K562 (cell line): ENCODE measurements around the gene BEND6. TPM values are rescaled to one million over a fixed set of nuclear protein-coding genes. Genes with fewer than 3 reads are reported as not detected.
A peak's percentile ranks its signal among the peaks of the same experiment; 100 is the strongest.

Source experiments
- ASH1L ChIP-seq: fragments of 450-650 bp; IDR thresholded peaks from 2 replicates; pipeline ENCODE4 v1.6.1; 2018; ENCODE audit warnings: borderline replicate concordance, mild to moderate bottlenecking, low read depth; ENCODE audit not compliant: partially characterized antibody
- CHCHD3 ChIP-seq: fragments of 250-450 bp; sonication (Bioruptor Pico); IDR thresholded peaks from 2 replicates; pipeline ENCODE4 v2.1.2; 2022; ENCODE audit warnings: mild to moderate bottlenecking
- KLF13 ChIP-seq: fragments of 450-650 bp; IDR thresholded peaks from 2 replicates; pipeline ENCODE4 v1.6.1; 2016; ENCODE audit warnings: missing genetic modification characterization, low read depth, mild to moderate bottlenecking, missing compliant biosample characterization, moderate library complexity, borderline replicate concordance
- MCM5 ChIP-seq: fragments of 450-650 bp; IDR thresholded peaks from 2 replicates; pipeline ENCODE4 v1.6.1; 2016; ENCODE audit warnings: low read depth
- NBN ChIP-seq: fragments of 450-650 bp; IDR thresholded peaks from 2 replicates; pipeline ENCODE4 v1.6.1; 2016; ENCODE audit warnings: low read depth, mild to moderate bottlenecking
- PCBP2 ChIP-seq: fragments of 200-400 bp; formaldehyde crosslinking; IDR thresholded peaks from 2 replicates; pipeline ENCODE4 v1.6.1; 2018; ENCODE audit warnings: low read length, low read depth, mild to moderate bottlenecking, moderate library complexity; ENCODE audit not compliant: poor library complexity, severe bottlenecking
- RBM15 ChIP-seq: fragments of 200-400 bp; formaldehyde crosslinking; IDR thresholded peaks from 2 replicates; pipeline ENCODE4 v1.6.1; 2018; ENCODE audit warnings: mild to moderate bottlenecking, low read length, moderate library complexity; ENCODE audit not compliant: insufficient read depth
- SMAD1 ChIP-seq: fragments of 150-350 bp; IDR thresholded peaks from 2 replicates; pipeline ENCODE4 v1.6.1; 2014; ENCODE audit warnings: low read length, low read depth; ENCODE audit not compliant: partially characterized antibody
- YBX1 ChIP-seq: fragments of 450-650 bp; IDR thresholded peaks from 2 replicates; pipeline ENCODE4 v1.7.1; 2016; ENCODE audit warnings: mild to moderate bottlenecking
- ZFP1 ChIP-seq: fragments of 450-650 bp; formaldehyde crosslinking; IDR thresholded peaks from 2 replicates; pipeline ENCODE4 v1.4.0; 2020; ENCODE audit warnings: mild to moderate bottlenecking, mixed read lengths
- ZNF175 ChIP-seq: fragments of 200-800 bp; sonication (Bioruptor generic); IDR thresholded peaks from 2 replicates; pipeline ENCODE4 v1.6.1; 2016; ENCODE audit warnings: low read depth, mild to moderate bottlenecking, missing genetic modification characterization, missing compliant biosample characterization
- ZNF384 ChIP-seq: IDR thresholded peaks from 2 replicates; pipeline ENCODE4 v1.6.1; 2012; ENCODE audit warnings: low read depth, low read length, improper control_type of control experiment
- polyA plus RNA-seq, 8 experiments: library from polyadenylated mRNA; depleted of rRNA in 4 of 8; stranded (reverse) in 5 of 8; unstranded in 3 of 8; fragments of >200 nt; fragmentation: Nextera tagmentation in 2 of 8; fragmentation: Illumina TruSeq in 1 of 8; extraction: Ambion mirVana in 2 of 8; extraction: Trizol in 1 of 8; gene quantifications; 2 replicates each; pipeline versions ENCODE4 v1.2.1 to v1.2.3, GENCODE V29; 2011 to 2014; ENCODE audit warnings: inconsistent platforms in 1 of 8, missing spikeins in 1 of 8
- total RNA-seq, 7 experiments: library from RNA; depleted of rRNA in 6 of 7; stranded (reverse); fragments of >200 nt in 6 of 7; fragmentation: Illumina TruSeq in 2 of 7; extraction: Trizol in 2 of 7; gene quantifications; 2 replicates each; pipeline versions ENCODE4 v1.2.1 to v1.2.3, GENCODE V29; 2011 to 2021; ENCODE audit warnings: low replicate concordance in 1 of 7
- TF ChIP-seq, protein P1 (sequence below): sonication (generic); formaldehyde crosslinking; IDR thresholded peaks from 2 replicates; pipeline ENCODE4 v1.8.0; 2022; ENCODE audit warnings: missing genetic modification reagents, mild to moderate bottlenecking, borderline replicate concordance
- TF ChIP-seq, protein P2 (sequence below), 3 experiments: fragments of 200-800 bp in 1 of 3; sonication (Bioruptor generic) in 1 of 3; sonication (generic) in 1 of 3; formaldehyde crosslinking in 1 of 3; IDR thresholded peaks; 2 replicates each; pipeline versions ENCODE4 v1.6.1 to v1.8.0; 2016 to 2022; ENCODE audit warnings: mild to moderate bottlenecking in 2 of 3, missing compliant biosample characterization in 2 of 3, missing genetic modification characterization in 2 of 3, missing genetic modification reagents in 1 of 3
- TF ChIP-seq, protein P3 (sequence below): sonication (generic); formaldehyde crosslinking; IDR thresholded peaks from 2 replicates; pipeline ENCODE4 v1.8.1; 2023; ENCODE audit warnings: mild to moderate bottlenecking, missing genetic modification reagents
- TF ChIP-seq, protein P4 (sequence below): fragments of 250-450 bp; sonication (Bioruptor Pico); IDR thresholded peaks from 2 replicates; pipeline ENCODE4 v1.6.1; 2021; ENCODE audit warnings: mild to moderate bottlenecking

BEND6 gene
- total and polyA plus RNA-seq, 9 of the 15 experiments (the other 6 are each of a cell fraction or from before 2014, with no cell fraction given) = 0.37 to 4.0 (median 1.1) TPM

DNA sequence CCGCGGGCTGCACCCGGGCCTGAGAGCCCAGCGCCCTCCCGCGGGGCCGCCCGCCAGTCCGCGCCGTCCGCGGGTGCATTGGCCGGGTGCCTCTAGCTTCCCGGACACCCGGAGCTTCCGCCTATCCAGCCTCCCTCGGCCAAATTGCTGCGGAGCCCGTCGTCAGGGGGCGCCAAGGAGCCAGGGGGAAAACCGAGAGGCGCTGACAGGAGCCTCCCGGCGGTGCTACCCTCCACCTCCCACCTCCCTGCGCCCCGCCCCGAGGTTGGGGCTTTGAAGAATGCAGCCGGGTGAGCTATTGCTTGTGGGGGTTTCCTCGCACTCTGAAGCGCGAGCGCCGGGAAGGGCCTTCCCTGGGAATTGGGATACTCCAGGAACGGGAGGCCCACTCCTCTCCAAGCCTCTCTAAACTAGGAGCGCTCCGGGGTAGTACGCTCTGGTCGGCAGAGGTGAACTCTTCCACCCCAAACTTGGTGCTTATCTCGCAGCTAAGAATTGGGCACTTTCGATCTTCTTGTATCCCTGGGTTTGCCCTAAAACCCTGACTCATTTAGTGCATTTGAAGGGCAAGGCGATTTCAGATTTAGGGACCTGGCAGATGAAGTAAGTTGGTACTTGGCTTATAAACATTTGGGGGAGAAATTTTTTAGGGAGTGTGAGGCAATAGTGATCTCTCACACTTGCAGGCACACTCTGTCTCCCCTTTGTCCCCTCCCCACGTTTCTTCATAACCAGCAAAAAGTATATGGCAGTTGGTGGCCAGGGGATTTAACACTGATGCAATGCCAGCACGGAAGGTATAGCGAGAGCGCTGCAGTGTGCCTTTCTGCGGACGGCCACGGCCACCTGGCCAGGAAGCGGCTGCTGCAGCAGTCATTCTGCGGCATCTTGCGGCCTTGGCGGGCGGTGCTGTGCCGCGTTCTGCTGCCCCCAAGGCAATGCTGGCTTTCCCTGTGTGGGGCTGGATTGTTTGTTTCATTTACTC is 556 bp downstream of the BEND6 start (continued):
- TF ChIP-seq, protein P1, sequence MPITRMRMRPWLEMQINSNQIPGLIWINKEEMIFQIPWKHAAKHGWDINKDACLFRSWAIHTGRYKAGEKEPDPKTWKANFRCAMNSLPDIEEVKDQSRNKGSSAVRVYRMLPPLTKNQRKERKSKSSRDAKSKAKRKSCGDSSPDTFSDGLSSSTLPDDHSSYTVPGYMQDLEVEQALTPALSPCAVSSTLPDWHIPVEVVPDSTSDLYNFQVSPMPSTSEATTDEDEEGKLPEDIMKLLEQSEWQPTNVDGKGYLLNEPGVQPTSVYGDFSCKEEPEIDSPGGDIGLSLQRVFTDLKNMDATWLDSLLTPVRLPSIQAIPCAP (CRISPR knock-in tag) = no peak
- TF ChIP-seq ASH1L (no peak), KLF13 (tag) (peak; percentile 12; the same call in 1 of the 2 replicates), RBM15 (no peak), MCM5 (no peak), SMAD1 (no peak), ZFP1 (no peak), ZNF175 (CRISPR knock-in tag) (no peak), CHCHD3 (CRISPR knock-in tag) (no peak), ZNF384 (peak; percentile 42; the same call in 1 of the 2 replicates), NBN (peak; percentile 31; the same call in 1 of the 2 replicates), YBX1 (no peak), PCBP2 (no peak)
- TF ChIP-seq, protein P2, sequence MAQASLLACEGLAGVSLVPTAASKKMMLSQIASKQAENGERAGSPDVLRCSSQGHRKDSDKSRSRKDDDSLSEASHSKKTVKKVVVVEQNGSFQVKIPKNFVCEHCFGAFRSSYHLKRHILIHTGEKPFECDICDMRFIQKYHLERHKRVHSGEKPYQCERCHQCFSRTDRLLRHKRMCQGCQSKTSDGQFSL (CRISPR knock-in tag; IDR thresholded peaks at IDR 0.05) = no peak
- TF ChIP-seq, protein P2 (tag; IDR thresholded peaks at IDR 0.05) = no peak
- TF ChIP-seq, protein P3, sequence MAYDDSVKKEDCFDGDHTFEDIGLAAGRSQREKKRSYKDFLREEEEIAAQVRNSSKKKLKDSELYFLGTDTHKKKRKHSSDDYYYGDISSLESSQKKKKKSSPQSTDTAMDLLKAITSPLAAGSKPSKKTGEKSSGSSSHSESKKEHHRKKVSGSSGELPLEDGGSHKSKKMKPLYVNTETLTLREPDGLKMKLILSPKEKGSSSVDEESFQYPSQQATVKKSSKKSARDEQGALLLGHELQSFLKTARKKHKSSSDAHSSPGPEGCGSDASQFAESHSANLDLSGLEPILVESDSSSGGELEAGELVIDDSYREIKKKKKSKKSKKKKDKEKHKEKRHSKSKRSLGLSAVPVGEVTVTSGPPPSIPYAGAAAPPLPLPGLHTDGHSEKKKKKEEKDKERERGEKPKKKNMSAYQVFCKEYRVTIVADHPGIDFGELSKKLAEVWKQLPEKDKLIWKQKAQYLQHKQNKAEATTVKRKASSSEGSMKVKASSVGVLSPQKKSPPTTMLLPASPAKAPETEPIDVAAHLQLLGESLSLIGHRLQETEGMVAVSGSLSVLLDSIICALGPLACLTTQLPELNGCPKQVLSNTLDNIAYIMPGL (CRISPR knock-in tag) = peak; percentile 17; the same call in 1 of the 2 replicates
- TF ChIP-seq, protein P4, sequence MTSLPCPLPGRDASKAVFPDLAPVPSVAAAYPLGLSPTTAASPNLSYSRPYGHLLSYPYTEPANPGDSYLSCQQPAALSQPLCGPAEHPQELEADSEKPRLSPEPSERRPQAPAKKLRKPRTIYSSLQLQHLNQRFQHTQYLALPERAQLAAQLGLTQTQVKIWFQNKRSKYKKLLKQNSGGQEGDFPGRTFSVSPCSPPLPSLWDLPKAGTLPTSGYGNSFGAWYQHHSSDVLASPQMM = no peak
